GM12891 (cell line): Measurements from ENCODE around the gene ORMDL3.
"Not testable (repeated sequence)": the region's sequence is repeated elsewhere in the genome, so short reads cannot be mapped to it uniquely, and the experiment has no call there.

Experiments
- POLR2A ChIP-seq: IDR thresholded peaks from 2 replicates; pipeline ENCODE4 v1.6.1; 2011; ENCODE audit warnings: low read depth, low read length, control low read depth
- POLR2AphosphoS5 ChIP-seq: IDR thresholded peaks from 2 replicates; pipeline ENCODE4 v1.6.1; 2011; ENCODE audit warnings: low read depth, low read length, control low read depth
- SPI1 ChIP-seq: IDR thresholded peaks from 2 replicates; pipeline ENCODE4 v1.6.1; 2011; ENCODE audit warnings: low read depth, low read length, control low read depth

DNA sequence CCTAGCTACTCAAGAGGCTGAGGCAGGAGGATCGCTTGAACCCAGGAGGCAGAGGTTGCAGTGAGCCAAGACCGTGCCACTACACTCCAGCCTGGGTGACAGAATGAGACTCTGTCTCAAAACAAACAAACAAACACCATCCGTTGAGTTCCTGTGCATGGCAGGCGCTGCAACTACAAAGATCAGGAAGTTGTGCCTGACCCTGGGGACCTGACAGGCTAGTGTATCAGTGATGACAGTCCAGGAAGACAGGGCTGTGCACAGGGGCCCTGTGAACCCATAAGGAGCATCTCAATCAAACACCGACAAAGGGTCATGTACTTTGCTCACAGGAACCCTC is 21.1 kb upstream of the ORMDL3 start:
- TF ChIP-seq POLR2A, SPI1, POLR2AphosphoS5: not testable (repeated sequence)
